DND-41 (cell line): Measurements from ENCODE around the gene GNAO1.

Experiments used
- ATAC-seq: fragments of 200-7000 bp; cut with Tn5 transposase; 3 replicates; pipeline ENCODE4 v1.9.1; 2021; ENCODE audit warnings: low read depth; ENCODE audit not compliant: insufficient read depth
- DNase-seq: peaks from one replicate; pipeline ENCODE4 v3.0.0-alpha.2; 2020
- H2AFZ ChIP-seq: 2 replicates; pipeline ENCODE4 v1.6.0; 2012; ENCODE audit warnings: low read depth, low read length
- H3K27ac ChIP-seq: 2 replicates; pipeline ENCODE4 v1.5.1; 2012; ENCODE audit warnings: low read length, inconsistent platforms
- H3K27me3 ChIP-seq: fragments of 200-600 bp; sonication (generic); 2 replicates; pipeline ENCODE4 v1.6.0; 2012; ENCODE audit warnings: low read length, mild to moderate bottlenecking, inconsistent platforms; ENCODE audit not compliant: insufficient read depth, poor library complexity
- H3K36me3 ChIP-seq: 2 replicates; pipeline ENCODE4 v1.5.1; 2012; ENCODE audit warnings: low read length, inconsistent platforms; ENCODE audit not compliant: insufficient read depth
- H3K4me1 ChIP-seq: 2 replicates; pipeline ENCODE4 v1.5.1; 2012; ENCODE audit warnings: mild to moderate bottlenecking, low read length; ENCODE audit not compliant: insufficient read depth
- H3K4me2 ChIP-seq: 2 replicates; pipeline ENCODE4 v1.6.0; 2012; ENCODE audit warnings: mild to moderate bottlenecking, moderate library complexity, low read length, inconsistent platforms; ENCODE audit not compliant: insufficient read depth
- H3K4me3 ChIP-seq, 2 experiments: fragments of 200-600 bp in 1 of 2; shearing (Covaris generic) in 1 of 2; 2 replicates each; pipeline ENCODE4 v1.5.1; 2012 to 2016; ENCODE audit warnings: inconsistent platforms in 2 of 2, low read length in 2 of 2, mild to moderate bottlenecking in 2 of 2, low read depth in 1 of 2, moderate library complexity in 1 of 2
- H3K79me2 ChIP-seq: 2 replicates; pipeline ENCODE4 v1.6.0; 2012; ENCODE audit warnings: low read length, inconsistent platforms; ENCODE audit not compliant: insufficient read depth
- H3K9ac ChIP-seq: 2 replicates; pipeline ENCODE4 v1.6.0; 2012; ENCODE audit warnings: low read depth, mild to moderate bottlenecking, inconsistent platforms, low read length, moderate library complexity
- H3K9me3 ChIP-seq: 2 replicates; pipeline ENCODE4 v1.5.1; 2012; ENCODE audit warnings: low read length, moderate library complexity, mild to moderate bottlenecking, inconsistent platforms; ENCODE audit not compliant: insufficient read depth, severe bottlenecking
- H4K20me1 ChIP-seq: 2 replicates; pipeline ENCODE4 v1.6.0; 2012; ENCODE audit warnings: low read length; ENCODE audit not compliant: insufficient read depth
- CTCF ChIP-seq: IDR thresholded peaks from 2 replicates; pipeline ENCODE4 v1.5.1; 2012; ENCODE audit warnings: borderline replicate concordance, low read length, moderate library complexity, mild to moderate bottlenecking; ENCODE audit not compliant: poor library complexity, severe bottlenecking; ENCODE audit errors: extremely low read depth
- EZH2 ChIP-seq: IDR thresholded peaks from 3 replicates; pipeline ENCODE4 v1.6.1; 2012; ENCODE audit warnings: borderline replicate concordance, low read depth, mild to moderate bottlenecking, moderate library complexity, low read length, inconsistent platforms; ENCODE audit not compliant: severe bottlenecking

Gene GNAO1

GRCh38 chr16:56227936-56228335 lies 36.6 kb downstream of the GNAO1 start:
- Histone ChIP-seq H2AFZ (no peak overlapping the region), H3K79me2 (peaks cover 21% of the 10 kb centered on the region), H3K4me2 (no peak overlapping the region), H3K4me3 (no peak overlapping the region), H3K9me3 (no peaks in the 10 kb centered on the region), H4K20me1 (peaks cover 38% of the 10 kb centered on the region), H3K9ac (no peak overlapping the region), H3K27me3 (no peaks in the 10 kb centered on the region), H3K27ac (no peak overlapping the region; the same call in 1 of the 2 replicates), H3K4me1 (peaks cover 43% of the 10 kb centered on the region), H3K36me3 (peaks cover 7% of the 10 kb centered on the region)
- ATAC-seq (no peak), DNase-seq (no peak)
- TF ChIP-seq EZH2, result no peak
- TF ChIP-seq CTCF, result no peak

DNA sequence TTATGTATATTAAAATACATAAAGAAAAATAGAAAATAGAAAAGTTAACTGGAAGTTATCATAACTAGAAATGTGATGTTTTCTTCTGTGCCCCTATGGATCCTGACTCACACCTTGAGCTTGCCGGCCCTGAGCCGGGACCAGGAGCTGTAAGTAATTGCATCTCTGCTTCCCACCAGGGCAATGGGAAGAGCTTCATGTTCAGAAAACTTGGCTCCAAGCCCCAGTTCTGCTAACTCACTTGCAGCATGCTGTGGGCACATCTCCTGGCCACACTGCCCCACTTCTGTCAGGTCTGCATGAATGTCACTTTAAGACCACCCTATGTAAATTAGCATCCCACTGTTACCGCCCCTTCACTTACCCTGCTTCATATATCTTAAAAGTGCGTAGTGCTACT lies 37.2 kb downstream of the GNAO1 start:
- TF ChIP-seq CTCF, result no peak
- TF ChIP-seq EZH2, result no peak
- Histone ChIP-seq H3K4me2 (no peak overlapping the region), H3K9me3 (no peaks in the 10 kb centered on the region), H3K9ac (no peak overlapping the region), H3K4me1 (peaks cover 43% of the 10 kb centered on the region), H4K20me1 (peaks cover 38% of the 10 kb centered on the region), H3K36me3 (peaks cover 7% of the 10 kb centered on the region), H3K4me3 (no peak overlapping the region), H2AFZ (no peak overlapping the region), H3K27me3 (no peaks in the 10 kb centered on the region), H3K27ac (no peak overlapping the region), H3K79me2 (peaks cover 21% of the 10 kb centered on the region)
- ATAC-seq, result no peak
- no peak for DNase-seq

- H3K27ac ChIP-seq, result no peak overlapping the region
- no peak overlapping the region for H3K9ac ChIP-seq
- H3K4me2 ChIP-seq, result no peak overlapping the region
- no peak for DNase-seq
- no peaks in the 10 kb centered on the region for H3K9me3 ChIP-seq
- H4K20me1 ChIP-seq, result peaks cover 24% of the 10 kb centered on the region; the same call in 1 of the 2 replicates
- H2AFZ ChIP-seq, result no peak overlapping the region
- H3K4me3 ChIP-seq, result no peak overlapping the region
- ATAC-seq, result no peak
- no peaks in the 10 kb centered on the region for H3K27me3 ChIP-seq
- peaks cover 5% of the 10 kb centered on the region; the same call in 1 of the 2 replicates for H3K36me3 ChIP-seq
- TF ChIP-seq CTCF, result no peak
- no peak for TF ChIP-seq EZH2
- H3K4me1 ChIP-seq, result no peaks in the 10 kb centered on the region
- H3K79me2 ChIP-seq, result 0 out of 2 replicates have a peak, but pooled peaks cover 3% of the 10 kb centered on the region
These were observed 42.7 kb downstream of the GNAO1 start for GRCh38 chr16:56233795-56234566.
